ENCODE measurements around the gene PTPRN2.
"Not testable (repeated sequence)": the region's sequence is repeated elsewhere in the genome, so short reads cannot be mapped to it uniquely, and the experiment has no call there.

The PTPRN2 gene

GRCh38 chr7:157906583-157906982, 681.0 kb downstream of the PTPRN2 start:
- no peak for DNase-seq (ENCODE audit: low read depth in 2 of 2)

GRCh38 chr7:157905651-157906461, 681.8 kb downstream of the PTPRN2 start:
- DNase-seq (ENCODE audit: low read depth in 2 of 2): no peak

GRCh38 chr7:157904866-157905570, 682.6 kb downstream of the PTPRN2 start:
- DNase-seq (ENCODE audit: low read depth in 2 of 2): no peak

- DNase-seq (ENCODE audit: low read depth in 2 of 2): no peak
These were observed 683.3 kb downstream of the PTPRN2 start for GRCh38 chr7:157904211-157904865.

DNA sequence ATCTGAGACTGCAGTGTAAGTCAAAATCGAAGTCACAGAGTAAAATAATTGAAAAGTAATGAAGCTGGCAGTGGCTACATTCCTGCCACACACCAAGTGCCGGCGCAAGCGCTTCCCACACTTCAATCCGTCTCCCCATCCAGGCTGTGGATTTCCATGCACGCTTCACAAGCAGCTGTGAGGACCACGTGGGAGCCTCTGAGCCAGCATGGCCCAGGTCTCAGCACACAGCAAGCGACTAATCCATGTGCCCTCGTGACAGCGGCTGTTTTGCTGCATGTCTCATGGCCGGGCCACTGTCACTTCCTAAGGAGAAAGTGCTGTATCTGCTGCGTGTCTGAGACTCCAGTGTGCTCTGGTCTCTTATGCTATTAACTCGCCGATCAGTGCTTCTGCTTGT, 683.9 kb downstream of the PTPRN2 start:
- no peak for DNase-seq (ENCODE audit: low read depth in 2 of 2)

DNA sequence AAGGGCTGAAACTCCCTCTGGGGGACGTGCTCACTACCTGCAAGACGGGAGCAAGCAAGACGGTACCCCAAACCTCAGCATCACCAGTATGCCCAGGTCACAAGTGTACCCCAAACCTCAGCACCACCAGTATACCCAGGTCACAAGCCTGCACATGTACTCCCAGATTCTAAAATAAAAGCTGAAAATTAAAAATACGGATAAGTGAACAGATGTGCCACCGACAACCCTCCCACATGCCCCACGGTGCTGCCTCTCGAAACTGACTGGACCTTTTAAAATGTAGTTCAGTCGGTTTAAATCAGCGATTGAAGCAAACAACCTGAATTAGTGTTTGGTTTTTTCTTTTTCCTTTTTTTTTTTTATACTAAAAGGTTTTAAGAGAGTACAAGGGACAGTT, 684.3 kb downstream of the PTPRN2 start:
- no peak for DNase-seq (ENCODE audit: low read depth in 2 of 2)

DNA sequence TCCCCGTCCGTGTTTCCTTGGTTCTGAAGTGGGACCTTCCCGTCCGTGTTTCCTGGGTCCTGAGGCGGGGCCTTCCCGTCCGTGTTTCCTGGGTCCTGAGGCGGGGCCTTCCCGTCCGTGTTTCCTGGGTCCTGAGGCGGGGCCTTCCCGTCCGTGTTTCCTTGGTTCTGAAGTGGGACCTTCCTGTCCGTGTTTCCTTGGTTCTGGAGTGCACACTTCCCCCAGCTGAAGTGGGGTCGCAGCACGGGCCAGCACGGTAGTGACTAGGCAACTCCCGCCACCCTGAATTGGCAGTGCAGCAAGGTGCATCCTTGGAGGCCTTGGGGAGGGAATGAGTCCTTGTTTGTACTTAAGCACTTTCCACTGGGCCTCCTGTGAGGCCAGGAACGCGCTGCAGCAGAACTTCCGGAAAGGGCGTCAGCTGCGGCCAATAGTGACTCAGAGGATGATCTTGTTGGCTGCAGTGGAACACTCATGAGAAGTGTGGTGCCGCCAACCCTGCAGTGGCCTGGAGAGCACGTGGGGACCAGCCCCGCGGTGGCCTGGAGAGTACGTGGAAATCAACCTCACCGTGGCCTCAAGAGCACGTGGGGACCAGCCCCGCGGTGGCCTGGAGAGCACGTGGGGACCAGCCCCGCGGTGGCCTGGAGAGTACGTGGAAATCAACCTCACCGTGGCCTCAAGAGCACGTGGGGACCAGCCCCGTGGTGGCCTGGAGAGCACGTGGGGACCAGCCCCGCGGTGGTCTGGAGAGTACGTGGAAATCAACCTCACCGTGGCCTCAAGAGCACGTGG, 685.6 kb downstream of the PTPRN2 start:
- DNase-seq (ENCODE audit: low read depth in 2 of 2): not testable (repeated sequence)

DNA sequence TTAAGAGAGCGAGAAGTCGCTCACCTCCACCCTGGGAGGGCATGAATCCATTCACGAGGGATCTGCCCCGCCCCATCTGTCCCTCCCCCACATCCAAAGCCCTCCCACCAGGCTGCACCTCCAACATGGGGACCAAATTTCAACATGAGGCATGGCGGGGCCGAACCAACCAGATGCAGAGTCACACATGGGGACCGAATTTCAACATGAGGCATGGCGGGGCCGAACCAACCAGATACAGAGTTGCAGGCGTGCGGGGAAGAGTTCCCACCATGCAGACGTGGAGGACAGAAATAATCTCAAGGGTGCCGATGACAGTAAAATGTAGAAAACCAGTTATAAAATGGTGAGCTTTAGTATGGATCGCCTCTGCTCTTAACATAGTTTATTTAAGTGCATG, 686.5 kb downstream of the PTPRN2 start:
- no peak for DNase-seq (ENCODE audit: low read depth in 2 of 2)

- DNase-seq (ENCODE audit: low read depth in 2 of 2): no peak
These were observed 687.1 kb downstream of the PTPRN2 start for GRCh38 chr7:157900556-157900955.

DNA sequence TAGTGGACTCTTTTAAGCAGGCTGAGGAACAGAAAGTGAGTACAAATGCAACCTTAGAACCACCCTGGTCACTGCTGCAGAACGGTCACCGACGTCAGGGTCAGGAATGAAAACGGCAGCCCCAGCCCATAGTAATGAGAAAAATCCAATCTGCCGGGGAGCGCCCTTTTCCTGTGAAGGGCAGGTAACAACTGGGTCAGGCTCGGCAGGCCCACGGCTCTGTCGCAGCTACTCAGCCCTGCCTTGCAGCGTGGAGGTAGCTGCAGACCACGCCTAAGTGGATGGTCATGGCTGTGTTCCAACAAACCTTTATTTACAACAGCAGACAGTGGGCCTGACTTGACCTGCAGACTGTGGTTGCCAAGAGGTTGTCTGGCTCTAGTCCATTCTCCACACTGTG, 687.6 kb downstream of the PTPRN2 start:
- DNase-seq (ENCODE audit: low read depth in 2 of 2): no peak

DNA sequence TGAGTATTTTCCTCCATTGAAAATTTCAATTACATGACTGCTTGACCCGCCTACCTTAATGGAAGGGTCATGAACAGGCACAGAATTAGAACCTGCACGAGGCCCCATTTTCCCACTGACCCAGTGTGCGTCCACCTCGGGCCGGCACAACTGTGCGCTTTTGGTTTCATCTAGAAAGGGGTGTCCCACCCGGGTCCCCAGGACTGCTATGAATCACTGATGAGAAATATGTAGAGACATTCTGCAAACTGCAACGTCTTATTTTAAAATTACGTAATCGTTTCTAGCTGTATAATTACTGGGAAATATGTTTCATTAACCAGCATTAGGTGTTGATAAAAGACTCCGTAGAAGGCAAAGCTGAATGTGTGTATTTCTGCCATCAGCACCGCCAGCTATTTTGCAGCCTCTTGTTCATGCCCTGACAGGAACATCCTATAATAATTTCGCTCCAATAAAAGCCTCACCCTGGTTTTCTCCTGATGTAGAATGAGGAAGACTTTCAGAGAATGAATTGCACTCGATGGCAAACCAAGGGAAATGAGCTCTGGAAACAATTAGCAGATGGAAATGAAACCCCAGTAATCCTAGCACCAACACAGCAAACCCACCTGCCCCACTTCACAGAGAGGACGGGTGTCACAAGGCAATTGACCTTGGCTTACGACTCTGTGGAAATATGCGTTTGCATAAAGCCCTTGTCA, 688.7 kb downstream of the PTPRN2 start:
- DNase-seq (ENCODE audit: low read depth in 2 of 2): no peak

- no peak for DNase-seq (ENCODE audit: low read depth in 2 of 2)
These were observed 689.4 kb downstream of the PTPRN2 start for GRCh38 chr7:157898261-157898660.

GRCh38 chr7:157897681-157898080, 689.9 kb downstream of the PTPRN2 start:
- DNase-seq (ENCODE audit: low read depth in 2 of 2): no peak

DNA sequence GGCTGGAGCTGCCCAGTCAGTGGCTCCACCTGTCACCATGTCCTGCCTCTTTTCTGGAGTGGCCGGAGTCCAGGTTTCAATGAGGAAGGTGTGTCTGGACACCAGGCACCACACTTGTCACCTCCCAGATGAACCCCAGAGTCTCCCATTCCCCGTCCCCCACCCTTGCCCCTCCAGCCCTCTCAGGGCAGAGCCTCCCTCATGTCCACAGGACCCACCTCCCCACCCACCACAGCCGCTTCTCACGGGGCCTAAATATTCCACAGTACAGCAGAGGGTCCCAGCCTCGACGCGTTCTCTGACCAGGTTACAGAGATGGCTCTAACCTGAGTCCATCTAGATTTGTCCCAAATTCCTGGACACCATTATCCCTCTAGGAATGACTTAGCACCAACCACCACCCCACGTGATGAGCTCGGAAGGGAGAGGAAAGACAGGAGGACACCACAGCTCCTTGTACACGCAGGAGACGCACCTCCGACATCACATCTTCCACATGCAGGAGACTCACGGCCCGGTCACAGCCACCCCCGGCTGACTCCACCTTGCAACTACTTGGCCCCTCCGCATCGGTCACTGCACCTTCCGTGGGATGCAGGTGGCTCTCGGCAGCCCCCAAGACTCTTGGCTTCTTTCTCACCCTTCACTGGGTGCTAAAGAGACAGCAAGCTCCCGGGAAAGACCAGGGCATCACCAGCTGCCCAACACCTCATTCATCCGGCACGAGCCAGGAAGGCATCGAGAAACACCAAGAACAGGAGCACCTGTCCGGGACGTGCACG, 690.7 kb downstream of the PTPRN2 start:
- no peak for DNase-seq (ENCODE audit: low read depth in 2 of 2)

DNA sequence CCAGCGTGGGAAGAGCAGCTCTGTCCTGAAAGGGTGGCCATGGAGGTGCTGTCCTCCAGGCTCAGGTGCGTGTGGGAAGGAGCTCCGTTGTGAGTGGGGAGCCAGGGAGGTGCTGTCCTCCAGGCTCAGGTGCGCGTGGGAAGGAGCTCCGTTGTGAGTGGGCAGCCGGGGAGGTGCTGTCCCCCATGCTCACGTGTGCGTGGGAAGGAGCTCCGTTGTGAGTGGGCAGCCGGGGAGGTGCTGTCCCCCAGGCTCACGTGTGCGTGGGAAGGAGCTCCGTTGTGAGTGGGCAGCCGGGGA, 691.3 kb downstream of the PTPRN2 start:
- DNase-seq (ENCODE audit: low read depth in 2 of 2): not testable (repeated sequence)

GRCh38 chr7:157895520-157896375, 691.9 kb downstream of the PTPRN2 start:
- DNase-seq (ENCODE audit: low read depth in 2 of 2): no peak

- DNase-seq (ENCODE audit: low read depth in 2 of 2): not testable (repeated sequence)
These were observed 692.5 kb downstream of the PTPRN2 start for GRCh38 chr7:157895098-157895497.

DNA sequence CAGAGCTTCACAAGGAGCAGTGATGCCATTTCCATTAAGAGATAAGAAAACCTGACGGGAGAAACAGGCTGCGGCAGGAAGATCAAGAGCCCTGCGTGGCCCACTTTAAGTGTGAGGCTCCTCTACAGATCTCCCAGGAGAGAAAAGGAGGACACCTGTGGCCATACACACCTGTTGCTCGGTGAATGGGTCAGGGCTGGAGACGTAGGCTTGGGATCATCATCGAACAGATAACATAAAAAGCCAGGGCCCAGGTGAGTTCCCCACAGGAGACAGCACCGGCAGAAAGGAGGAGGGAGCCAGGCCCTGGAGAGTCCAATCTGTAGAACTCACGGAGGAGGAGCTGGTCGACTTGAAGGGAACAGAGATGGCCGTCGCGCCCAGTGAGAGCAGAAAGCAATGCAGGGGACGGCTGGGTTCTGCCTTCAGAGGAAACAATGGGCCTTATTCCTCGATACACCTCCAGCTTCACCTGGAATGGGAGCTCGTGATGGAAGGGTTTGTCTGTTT, 694.0 kb downstream of the PTPRN2 start:
- DNase-seq (ENCODE audit: low read depth in 2 of 2): no peak

DNA sequence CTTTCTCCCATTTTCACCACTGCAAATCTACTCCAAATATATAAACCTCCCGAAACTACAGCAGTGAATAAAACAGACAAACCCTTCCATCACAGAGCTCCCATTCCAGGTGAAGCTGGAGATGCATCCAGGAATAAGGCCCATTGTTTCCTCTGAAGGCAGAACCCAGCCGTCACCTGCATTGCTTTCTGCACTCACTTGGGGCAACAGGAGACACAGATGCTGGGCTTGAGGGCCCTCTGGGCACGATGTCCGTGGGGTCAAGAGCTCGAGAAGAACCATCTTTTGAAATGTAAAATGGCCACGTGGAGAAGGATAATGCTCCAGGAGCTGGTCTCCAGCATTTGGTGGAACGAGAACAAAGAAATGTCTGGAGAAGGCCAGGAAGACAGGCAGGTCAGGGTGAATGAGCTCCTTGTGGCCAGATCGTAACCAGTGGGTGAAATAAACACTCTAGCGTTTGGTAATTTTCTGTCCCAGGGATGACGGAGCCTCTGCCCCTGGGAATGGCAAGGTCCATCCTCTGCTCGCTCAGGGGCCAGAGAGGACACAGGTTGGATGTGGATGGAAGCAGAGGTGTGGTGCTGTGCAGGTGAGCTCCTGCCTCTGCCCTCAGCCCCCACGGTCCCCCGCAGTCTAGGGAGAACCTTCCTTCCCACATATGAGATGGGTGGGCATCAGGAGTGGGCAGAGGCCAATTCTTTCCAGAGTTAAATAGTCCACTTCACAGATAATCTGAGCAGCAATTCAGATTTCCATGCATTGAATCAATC, 694.7 kb downstream of the PTPRN2 start:
- no peak for DNase-seq (ENCODE audit: low read depth in 2 of 2)
